ENCODE data around the gene KCNJ9. TPM values are rescaled to one million over a fixed set of nuclear protein-coding genes. Genes with fewer than 3 reads are reported as not detected.

Gene KCNJ9
- total and polyA plus RNA-seq, 2 of the 13 experiments (the other 11 are each of a cell fraction or from before 2014, with no cell fraction given), result not detected

DNA sequence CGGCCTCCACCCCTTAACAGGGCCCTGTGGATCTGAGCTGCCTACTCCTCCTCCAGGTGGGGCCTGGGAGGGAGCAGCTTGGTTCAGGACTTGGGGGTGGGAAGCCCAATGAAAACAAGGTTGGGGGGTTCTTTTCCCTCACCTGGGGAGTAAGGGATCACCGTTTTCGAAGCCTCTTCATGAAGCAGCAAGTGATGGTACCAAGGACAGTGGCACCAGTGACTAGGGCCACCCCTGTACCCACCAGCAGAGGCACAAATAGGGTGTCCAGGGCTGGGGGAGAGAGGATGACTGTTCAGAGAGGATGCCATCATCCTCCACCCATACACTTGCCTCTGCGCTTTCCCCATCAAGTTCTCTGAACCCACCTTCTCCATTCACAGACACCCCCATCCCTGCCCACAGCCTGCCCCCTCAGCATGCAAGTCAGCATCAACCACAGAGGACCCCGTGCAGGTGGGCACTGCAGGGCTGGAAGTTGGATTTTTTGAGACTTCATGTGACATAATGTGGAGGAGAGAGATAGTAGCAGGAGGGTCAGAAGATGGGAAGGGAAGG is 10.4 kb downstream of the KCNJ9 start:
- in situ Hi-C loops (cut with HindIII; ENCODE audit: extremely low pct_ligation_motif_present, low pct_unique_long_range_greater_than_20kb), result no loop called here
- no peak for FAIRE-seq

More for the DNA sequence above, 10.4 kb downstream of the KCNJ9 start:
- ChIA-PET CTCF (ENCODE audit: low intra/inter-chr PET ratio, low total read pairs) (no interaction called here), POLR2A (no interaction called here)
- no peak for ATAC-seq
- Histone ChIP-seq H3K79me2 (ENCODE audit: insufficient read depth, low read length) (peaks cover 5% of the 10 kb centered on the region), H3K4me1 (ENCODE audit: insufficient read depth, low read length) (peaks cover 33% of the 10 kb centered on the region), H3K36me3 (replicated peaks in 1 of 2; ENCODE audit: control insufficient read depth in 1 of 2, insufficient read depth in 2 of 2, low read length in 2 of 2) (peaks cover 10 to 13% of the 10 kb centered on the region in 2 experiments; a peak in 4 of 5 replicates), H3K9me3 (ENCODE audit: low read length) (no peaks in the 10 kb centered on the region), H3K9ac (ENCODE audit: insufficient read depth, low read depth, low read length) (no peak overlapping the region), H3K27ac (ENCODE audit: extremely low read length, insufficient read depth, low read length) (no peak overlapping the region), H3K27me3 (ENCODE audit: control insufficient read depth in 1 of 2, insufficient read depth in 2 of 2, low read length in 2 of 2) (no peaks in the 10 kb centered on the region), H4K20me1 (ENCODE audit: insufficient read depth, low read length) (no peaks in the 10 kb centered on the region), H3K4me3 (replicated peaks in 1 of 3; ENCODE audit: insufficient read depth in 1 of 3, low read depth in 2 of 3, low read length in 3 of 3) (no peak overlapping the region), H3K4me2 (ENCODE audit: low read depth, low read length) (no peak overlapping the region), H2AFZ (ENCODE audit: low read length) (no peak overlapping the region)
- intact Hi-C loops (cut with micrococcal nuclease; ENCODE audit: unreplicated experiment), result no loop called here
- 96% methylated on average over 5 of the region's 5 CpGs for WGBS (ENCODE audit: low lambda C conversion rate)
- TF ChIP-seq POLR2G (IDR thresholded peaks at IDR 0.05; ENCODE audit: low read depth, low read length) (no peak), ZFP62 (CRISPR knock-in tag; IDR thresholded peaks at IDR 0.05) (no peak), KDM2A (CRISPR knock-in tag; IDR thresholded peaks at IDR 0.05; ENCODE audit: borderline replicate concordance, low read depth) (no peak), NFRKB (IDR thresholded peaks at IDR 0.05) (no peak), TGIF2 (CRISPR knock-in tag; IDR thresholded peaks at IDR 0.05) (no peak), RFX5 (IDR thresholded peaks at IDR 0.05; ENCODE audit: low read depth, low read length) (no peak), TP53 (CRISPR knock-in tag; conservative IDR thresholded peaks at IDR 0.05) (no peak), MEIS1 (CRISPR knock-in tag; IDR thresholded peaks at IDR 0.05; ENCODE audit: borderline replicate concordance) (no peak), ZNF614 (CRISPR knock-in tag; IDR thresholded peaks at IDR 0.05; ENCODE audit: borderline replicate concordance) (no peak), KDM1A (CRISPR knock-in tag; IDR thresholded peaks at IDR 0.05) (no peak), ZNF292 (CRISPR knock-in tag; IDR thresholded peaks at IDR 0.05; ENCODE audit: borderline replicate concordance, low read depth) (no peak), RBFOX2 (IDR thresholded peaks at IDR 0.05; ENCODE audit: low read depth, low read length) (no peak), FOXJ3 (CRISPR knock-in tag; IDR thresholded peaks at IDR 0.05; ENCODE audit: borderline replicate concordance) (no peak), TSC22D2 (CRISPR knock-in tag; IDR thresholded peaks at IDR 0.05; ENCODE audit: borderline replicate concordance) (no peak), ZNF207 (IDR thresholded peaks at IDR 0.05; ENCODE audit: borderline replicate concordance) (no peak)
- TF ChIP-seq, protein P1, sequence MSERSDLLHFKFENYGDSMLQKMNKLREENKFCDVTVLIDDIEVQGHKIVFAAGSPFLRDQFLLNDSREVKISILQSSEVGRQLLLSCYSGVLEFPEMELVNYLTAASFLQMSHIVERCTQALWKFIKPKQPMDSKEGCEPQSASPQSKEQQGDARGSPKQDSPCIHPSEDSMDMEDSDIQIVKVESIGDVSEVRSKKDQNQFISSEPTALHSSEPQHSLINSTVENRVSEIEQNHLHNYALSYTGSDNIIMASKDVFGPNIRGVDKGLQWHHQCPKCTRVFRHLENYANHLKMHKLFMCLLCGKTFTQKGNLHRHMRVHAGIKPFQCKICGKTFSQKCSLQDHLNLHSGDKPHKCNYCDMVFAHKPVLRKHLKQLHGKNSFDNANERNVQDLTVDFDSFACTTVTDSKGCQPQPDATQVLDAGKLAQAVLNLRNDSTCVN (CRISPR knock-in tag; IDR thresholded peaks at IDR 0.05; ENCODE audit: borderline replicate concordance), result no peak
- TF ChIP-seq, protein P2, sequence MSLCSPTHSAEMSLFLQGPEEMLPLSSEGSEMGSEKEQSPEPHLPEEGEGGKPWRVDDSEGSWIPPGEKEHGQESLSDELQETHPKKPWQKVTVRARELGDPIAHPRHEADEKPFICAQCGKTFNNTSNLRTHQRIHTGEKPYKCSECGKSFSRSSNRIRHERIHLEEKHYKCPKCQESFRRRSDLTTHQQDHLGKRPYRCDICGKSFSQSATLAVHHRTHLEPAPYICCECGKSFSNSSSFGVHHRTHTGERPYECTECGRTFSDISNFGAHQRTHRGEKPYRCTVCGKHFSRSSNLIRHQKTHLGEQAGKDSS (CRISPR knock-in tag; IDR thresholded peaks at IDR 0.05; ENCODE audit: borderline replicate concordance, low read depth), result no peak
- TF ChIP-seq, protein P3, sequence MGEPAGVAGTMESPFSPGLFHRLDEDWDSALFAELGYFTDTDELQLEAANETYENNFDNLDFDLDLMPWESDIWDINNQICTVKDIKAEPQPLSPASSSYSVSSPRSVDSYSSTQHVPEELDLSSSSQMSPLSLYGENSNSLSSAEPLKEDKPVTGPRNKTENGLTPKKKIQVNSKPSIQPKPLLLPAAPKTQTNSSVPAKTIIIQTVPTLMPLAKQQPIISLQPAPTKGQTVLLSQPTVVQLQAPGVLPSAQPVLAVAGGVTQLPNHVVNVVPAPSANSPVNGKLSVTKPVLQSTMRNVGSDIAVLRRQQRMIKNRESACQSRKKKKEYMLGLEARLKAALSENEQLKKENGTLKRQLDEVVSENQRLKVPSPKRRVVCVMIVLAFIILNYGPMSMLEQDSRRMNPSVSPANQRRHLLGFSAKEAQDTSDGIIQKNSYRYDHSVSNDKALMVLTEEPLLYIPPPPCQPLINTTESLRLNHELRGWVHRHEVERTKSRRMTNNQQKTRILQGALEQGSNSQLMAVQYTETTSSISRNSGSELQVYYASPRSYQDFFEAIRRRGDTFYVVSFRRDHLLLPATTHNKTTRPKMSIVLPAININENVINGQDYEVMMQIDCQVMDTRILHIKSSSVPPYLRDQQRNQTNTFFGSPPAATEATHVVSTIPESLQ (CRISPR knock-in tag; conservative IDR thresholded peaks at IDR 0.05), result no peak
- BruUV-seq (replicated peaks), result no TSS peak
- no peak for DNase-seq (ENCODE audit: low spot score)
